Central memory CD4-positive, alpha-beta T cell (primary cell): Measurements from ENCODE around the gene DPP10.
"Not testable (repeated sequence)": the region's sequence is repeated elsewhere in the genome, so short reads cannot be mapped to it uniquely, and the experiment has no call there.

Experiments used
- DNase-seq: peaks from one replicate; pipeline ENCODE4 v3.0.0; 2022

The DPP10 gene

GRCh38 chr2:114515882-114516281 is 73.4 kb downstream of the DPP10 start:
- DNase-seq: no peak

DNA sequence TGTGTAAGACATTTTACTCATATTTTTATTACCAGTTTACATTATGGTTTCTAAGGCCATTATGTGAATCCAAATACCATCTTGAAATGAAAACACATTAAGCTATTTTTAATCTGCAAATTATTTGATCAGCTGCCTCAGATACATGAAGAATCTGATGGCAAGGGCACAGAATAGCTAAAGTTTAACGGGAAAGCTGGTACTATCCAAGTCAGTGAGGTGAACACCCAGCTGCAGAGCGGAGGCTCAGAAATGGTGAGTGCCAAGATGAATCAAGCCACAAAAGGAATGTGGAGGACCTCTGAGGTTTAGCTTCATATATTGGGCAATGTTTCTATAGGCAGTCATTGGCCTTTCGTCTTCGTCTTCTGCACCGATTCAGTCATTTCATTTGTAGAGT is 75.1 kb downstream of the DPP10 start:
- no peak for DNase-seq

- DNase-seq: no peak
Observed at GRCh38 chr2:114518738-114519137, 76.3 kb downstream of the DPP10 start.

DNA sequence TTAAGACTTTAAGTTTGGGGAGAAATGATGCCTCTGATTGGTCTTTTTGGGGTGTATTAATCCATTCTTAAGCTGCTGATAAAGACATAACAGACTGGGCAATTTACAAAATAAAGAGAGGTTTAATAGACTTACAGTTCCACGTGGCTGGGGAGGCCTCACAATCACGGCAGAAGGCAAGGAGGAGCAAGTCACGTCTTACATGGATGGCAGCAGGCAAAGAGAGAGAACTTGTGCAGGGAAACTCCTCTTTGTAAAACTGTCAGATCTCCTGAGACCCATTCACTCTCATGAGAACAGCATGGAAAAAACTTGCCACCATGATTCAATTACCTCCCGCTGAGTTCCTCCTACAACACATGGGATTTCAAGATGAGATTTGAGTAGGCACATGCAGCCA is 80.2 kb downstream of the DPP10 start:
- not testable (repeated sequence) for DNase-seq

DNA sequence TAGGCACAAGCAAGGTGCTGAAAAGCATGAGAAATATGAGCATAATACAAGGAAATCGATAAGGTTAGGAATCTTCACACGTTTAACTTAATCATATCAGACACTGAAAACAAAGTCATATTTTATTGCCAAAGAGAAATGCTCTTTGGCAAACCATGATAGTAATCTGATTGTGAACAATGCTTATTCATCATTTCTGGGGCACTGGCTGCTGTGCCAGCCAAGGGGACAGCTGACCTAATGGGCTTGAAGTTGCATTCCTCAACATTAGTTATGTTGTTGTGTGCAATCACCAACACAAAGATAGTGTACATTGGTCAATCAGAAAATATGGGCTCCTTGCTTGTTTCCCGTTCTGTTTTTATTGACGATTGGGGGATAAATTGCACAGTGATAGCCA is 83.5 kb downstream of the DPP10 start:
- DNase-seq: no peak

GRCh38 chr2:114526841-114527240 is 84.4 kb downstream of the DPP10 start:
- DNase-seq: no peak

GRCh38 chr2:114527330-114527983 is 85.0 kb downstream of the DPP10 start:
- no peak for DNase-seq

DNA sequence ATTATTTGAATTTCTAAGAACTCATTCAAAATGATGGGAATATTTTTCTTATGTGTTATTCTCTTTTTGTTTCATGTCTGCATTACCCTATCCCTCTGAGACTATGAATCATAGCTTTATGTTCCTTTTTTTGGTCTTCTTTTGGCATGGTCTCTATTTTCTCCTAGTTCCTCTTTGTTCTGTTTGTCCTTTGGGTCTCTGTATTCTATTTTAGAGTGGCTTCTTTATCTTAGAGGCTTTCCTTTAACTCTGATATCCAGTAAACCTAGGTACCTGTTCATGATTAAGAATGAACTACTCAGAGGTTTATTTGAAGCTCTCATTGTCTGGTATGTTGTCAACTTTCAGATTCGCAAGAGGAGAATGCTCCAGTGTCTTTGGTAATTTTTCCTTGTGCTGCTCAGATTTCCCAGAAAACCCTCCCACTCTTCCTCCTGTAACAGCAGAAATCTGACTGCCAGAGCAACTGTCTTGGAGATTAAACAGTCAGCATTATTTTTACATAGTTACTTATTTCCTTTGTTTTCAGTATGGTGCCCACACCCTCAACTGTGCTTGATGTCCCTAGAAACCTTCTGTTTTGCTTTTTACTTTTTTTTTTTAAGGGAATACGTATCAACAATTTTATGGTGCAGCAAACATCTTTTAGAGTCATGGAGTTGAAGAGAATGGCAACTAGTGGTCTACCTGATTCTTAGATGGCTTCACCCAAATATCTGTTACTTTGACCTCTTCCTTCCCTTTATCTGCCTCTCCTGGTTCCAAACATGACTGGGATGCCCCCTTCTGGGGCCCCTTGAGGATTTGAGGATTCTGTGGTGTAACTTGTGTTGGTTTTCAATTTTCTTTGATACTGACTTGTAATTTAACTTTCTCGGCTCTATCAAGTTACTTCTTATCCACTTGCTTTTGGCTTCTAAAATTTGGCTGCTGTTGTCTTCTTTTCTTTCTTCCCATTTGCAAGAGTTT is 92.0 kb downstream of the DPP10 start:
- no peak for DNase-seq

DNA sequence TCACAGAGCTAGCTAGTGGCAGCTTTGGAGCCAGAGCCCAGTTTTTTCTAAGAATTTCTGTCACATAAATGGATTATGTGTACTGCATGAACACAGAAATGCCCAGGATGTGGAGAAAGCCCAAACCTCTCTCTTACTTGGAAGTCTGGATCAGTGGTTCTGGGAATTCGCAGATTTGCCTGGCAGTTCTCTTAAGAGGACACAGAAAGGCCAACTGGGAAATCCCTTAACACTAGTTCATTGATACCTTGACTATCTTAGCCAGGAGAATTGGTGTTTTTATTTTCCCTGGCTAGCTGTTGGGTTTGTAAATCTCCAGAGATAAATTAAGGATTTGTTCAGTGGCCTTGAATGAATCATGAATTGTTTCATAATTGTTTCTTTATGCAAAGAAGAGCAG is 95.3 kb downstream of the DPP10 start:
- no peak for DNase-seq

DNA sequence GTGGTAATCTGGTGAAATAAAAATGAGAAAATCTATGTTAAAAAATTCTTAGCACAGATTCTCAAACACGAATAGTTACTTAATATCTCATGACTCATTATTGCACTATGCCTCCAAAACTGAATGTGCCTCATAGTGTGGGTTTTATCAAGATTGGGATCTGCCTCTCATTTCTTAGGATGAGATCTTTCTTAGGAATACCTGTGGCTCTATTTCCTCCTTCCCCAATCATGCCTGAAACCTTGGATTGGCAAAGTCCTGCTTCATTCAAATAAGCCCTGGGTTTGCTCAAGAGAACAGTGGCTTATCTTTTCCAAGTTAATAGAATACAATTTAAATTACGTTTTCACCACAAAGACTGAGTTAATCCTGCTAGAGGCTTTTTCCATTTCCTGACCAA is 100.3 kb downstream of the DPP10 start:
- DNase-seq: no peak

GRCh38 chr2:114543236-114543766 is 100.9 kb downstream of the DPP10 start:
- DNase-seq: no peak

DNA sequence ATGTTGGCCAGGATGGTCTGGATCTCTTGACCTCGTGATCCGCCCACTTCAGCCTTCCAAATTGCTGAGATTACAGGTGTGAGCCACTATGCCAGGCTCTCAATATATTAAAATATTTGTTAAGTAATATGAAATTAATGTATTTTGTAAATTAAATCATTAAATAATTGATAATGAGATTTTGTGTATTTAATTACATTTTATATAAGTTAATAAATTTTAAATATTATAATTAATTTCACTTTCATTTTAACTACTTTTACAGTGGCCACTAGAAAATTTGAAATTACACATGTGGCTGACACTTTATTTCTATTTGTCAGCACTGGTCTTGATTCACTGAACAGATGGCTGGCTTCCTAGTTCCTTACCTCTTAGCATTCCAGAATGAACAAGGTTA is 102.6 kb downstream of the DPP10 start:
- DNase-seq: no peak

GRCh38 chr2:114546531-114546930 is 104.1 kb downstream of the DPP10 start:
- DNase-seq: no peak

GRCh38 chr2:114548151-114548550 is 105.7 kb downstream of the DPP10 start:
- DNase-seq: no peak

- no peak for DNase-seq
Observed at GRCh38 chr2:114550364-114550763, 107.9 kb downstream of the DPP10 start.

DNA sequence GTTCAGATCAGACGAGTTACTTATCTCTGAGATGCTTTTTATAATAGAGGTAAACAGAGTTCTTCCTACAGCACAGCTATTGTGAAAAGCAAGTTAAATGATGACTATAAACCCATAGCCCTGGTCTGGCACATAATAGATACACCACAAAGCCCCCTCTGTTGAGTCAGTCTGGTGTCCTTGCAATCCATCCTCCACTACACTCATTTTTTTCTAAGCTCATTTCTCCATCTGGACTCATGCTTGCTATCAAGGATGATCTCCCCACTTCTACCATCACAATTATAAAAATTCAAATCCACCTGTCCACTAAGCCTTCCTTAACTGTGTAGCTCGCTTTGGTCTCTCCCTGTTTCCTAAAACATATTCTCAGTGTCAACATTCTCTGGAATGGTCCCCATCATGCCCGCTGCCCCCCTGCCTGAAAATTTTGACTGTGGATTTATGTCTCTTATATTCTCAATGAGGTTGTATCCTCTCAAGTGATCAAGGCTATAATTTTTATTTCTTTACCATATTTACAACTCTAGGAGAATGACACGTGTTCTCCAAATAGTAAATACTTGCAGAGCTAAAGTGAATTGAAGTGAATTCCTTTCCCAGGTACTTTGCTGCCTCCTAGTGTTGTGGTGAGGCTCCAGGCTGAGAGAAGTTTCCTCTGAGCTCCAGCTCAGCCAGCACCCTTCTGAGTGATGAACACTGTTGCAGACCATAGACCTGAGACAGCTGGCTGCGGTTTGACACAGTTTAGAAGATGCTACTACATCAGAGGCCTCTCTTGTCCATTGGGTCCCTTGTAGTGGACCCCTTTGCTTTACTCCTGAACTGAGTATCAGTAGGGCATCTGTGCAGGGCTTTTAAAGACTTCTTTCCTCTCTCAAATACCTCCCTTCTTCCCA is 108.7 kb downstream of the DPP10 start:
- no peak for DNase-seq

GRCh38 chr2:114553027-114553426 is 110.6 kb downstream of the DPP10 start:
- no peak for DNase-seq

GRCh38 chr2:114569166-114569565 is 126.7 kb downstream of the DPP10 start:
- DNase-seq: no peak

DNA sequence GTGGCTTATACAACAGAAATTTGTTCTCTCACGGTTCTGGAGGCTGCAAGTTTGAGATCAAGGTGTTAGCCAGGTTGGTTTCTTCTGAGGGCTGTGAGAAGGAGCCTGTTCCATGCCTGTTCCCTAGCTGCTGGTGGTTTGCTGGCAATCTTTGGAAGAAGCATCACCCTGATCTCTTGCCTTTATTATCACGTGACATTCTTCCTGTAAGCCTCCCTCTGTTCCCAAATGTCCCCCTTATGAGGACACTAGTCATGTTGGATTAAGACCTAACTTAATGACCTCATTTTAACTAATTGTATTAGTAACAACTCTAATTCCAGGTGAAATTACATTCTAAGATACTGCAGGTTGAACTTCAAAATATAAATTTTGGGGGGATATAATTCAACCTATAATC is 135.2 kb downstream of the DPP10 start:
- no peak for DNase-seq

GRCh38 chr2:114579542-114579941 is 137.1 kb downstream of the DPP10 start:
- no peak for DNase-seq

DNA sequence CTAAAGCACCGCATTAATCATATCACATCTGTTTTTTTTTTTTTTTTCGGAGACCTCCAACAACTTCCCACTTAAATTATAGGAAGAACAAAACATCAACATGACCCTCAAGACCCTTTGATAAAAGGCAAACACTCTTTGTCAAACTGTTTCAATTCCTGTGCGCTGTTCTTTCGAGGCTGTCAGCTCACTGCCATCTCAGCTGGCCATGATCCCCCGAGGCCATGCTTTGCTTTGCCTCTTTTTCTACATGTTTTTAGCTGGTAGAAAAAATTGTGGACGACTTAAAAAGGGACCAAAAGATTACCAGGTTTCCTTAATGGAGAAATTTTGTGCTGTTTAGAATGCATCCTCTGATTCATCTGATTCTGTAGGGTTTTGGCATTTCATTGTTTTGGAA is 138.2 kb downstream of the DPP10 start:
- no peak for DNase-seq

- no peak for DNase-seq
Observed at GRCh38 chr2:114598329-114598728, 155.9 kb downstream of the DPP10 start.

DNA sequence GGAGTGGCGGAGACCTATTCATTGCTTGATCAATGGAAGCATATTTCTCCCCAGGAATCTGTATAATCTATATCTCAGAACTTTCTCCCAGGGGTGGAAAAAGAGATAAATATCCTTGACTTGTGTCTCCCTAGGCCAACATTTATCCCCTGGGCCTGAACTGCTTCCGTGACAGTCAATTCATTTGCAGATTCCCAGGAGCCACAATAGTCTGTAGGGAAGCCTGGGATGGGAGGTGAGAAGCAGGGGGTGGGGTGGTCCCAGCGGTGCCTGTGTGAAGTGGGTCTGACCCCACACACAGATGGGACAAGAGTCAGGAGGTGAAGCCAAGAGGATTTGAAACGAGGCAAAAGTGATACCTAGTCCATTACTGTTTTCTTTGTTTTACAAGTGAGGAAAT is 166.8 kb downstream of the DPP10 start:
- DNase-seq: no peak
